GM12872 (cell line): ENCODE results near the gene DUSP10.

Source experiments
- CTCF ChIP-seq: IDR thresholded peaks from 3 replicates; pipeline ENCODE4 v1.5.1; 2011; ENCODE audit warnings: low read depth, mild to moderate bottlenecking, low read length, moderate library complexity; ENCODE audit not compliant: insufficient read depth

Gene DUSP10

GRCh38 chr1:221751226-221751887 is 9.5 kb upstream of the DUSP10 start:
- TF ChIP-seq CTCF, result no peak

GRCh38 chr1:221748981-221749380 is 7.1 kb upstream of the DUSP10 start:
- TF ChIP-seq CTCF, result no peak

- TF ChIP-seq CTCF, result no peak
These were observed 6.0 kb upstream of the DUSP10 start for GRCh38 chr1:221747839-221748238.

GRCh38 chr1:221743416-221744208 is 1.7 kb upstream of the DUSP10 start:
- no peak for TF ChIP-seq CTCF

- TF ChIP-seq CTCF, result no peak
These were observed 896 bp upstream of the DUSP10 start for GRCh38 chr1:221742555-221743415.

GRCh38 chr1:221740993-221741702 is 741 bp downstream of the DUSP10 start:
- TF ChIP-seq CTCF, result no peak

- no peak for TF ChIP-seq CTCF
These were observed 1.4 kb downstream of the DUSP10 start for GRCh38 chr1:221740369-221740992.
